Coronary artery (tissue), 2 donors: ENCODE data around the gene KCNH1.

Experiments used
- DNase-seq: peaks from one replicate; pipeline ENCODE4 v3.0.0-alpha.2; 2017; ENCODE audit warnings: low spot score
- H3K27ac ChIP-seq, 2 donors: fragments of 200-600 bp; sonication (generic); one replicate each; pipeline ENCODE4 v1.5.1; 2016 to 2019
- H3K4me3 ChIP-seq: fragments of 200-600 bp; sonication (generic); 2 replicates; pipeline ENCODE4 v1.5.1; 2016; ENCODE audit warnings: mild to moderate bottlenecking, moderate library complexity
- TF ChIP-seq, protein P1 (sequence below): fragments of 200-600 bp; sonication (generic); IDR thresholded peaks from one replicate; pipeline ENCODE4 v1.5.1; 2019; ENCODE audit warnings: antibody characterized with exemption

KCNH1 gene

GRCh38 chr1:210827481-210827880 lies 306.5 kb downstream of the KCNH1 start:
- TF ChIP-seq, protein P1, sequence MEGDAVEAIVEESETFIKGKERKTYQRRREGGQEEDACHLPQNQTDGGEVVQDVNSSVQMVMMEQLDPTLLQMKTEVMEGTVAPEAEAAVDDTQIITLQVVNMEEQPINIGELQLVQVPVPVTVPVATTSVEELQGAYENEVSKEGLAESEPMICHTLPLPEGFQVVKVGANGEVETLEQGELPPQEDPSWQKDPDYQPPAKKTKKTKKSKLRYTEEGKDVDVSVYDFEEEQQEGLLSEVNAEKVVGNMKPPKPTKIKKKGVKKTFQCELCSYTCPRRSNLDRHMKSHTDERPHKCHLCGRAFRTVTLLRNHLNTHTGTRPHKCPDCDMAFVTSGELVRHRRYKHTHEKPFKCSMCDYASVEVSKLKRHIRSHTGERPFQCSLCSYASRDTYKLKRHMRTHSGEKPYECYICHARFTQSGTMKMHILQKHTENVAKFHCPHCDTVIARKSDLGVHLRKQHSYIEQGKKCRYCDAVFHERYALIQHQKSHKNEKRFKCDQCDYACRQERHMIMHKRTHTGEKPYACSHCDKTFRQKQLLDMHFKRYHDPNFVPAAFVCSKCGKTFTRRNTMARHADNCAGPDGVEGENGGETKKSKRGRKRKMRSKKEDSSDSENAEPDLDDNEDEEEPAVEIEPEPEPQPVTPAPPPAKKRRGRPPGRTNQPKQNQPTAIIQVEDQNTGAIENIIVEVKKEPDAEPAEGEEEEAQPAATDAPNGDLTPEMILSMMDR = no peak
- H3K27ac ChIP-seq = no peak overlapping the region
- no peak overlapping the region for H3K4me3 ChIP-seq
- no peak for DNase-seq

DNA sequence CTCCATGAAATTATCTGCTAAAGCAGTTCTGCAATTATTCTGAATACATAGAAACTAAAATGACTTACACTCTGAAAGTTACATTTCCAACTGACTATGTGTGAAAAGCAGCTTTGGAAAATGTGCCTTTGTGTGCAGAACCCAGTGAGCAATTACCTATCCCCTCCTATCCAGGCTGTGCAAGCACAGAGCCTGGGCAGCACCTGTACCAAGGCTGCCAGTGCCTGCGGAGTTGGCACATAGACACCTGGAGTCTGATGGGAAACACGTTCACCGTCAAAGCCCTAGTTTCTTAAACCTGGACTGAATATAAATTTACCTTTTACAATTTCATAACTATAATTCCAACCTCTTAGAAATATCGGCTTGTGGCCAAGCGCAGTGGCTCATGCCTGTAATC lies 307.3 kb downstream of the KCNH1 start:
- Histone ChIP-seq H3K4me3 (no peak overlapping the region), H3K27ac (no peak overlapping the region)
- DNase-seq = no peak
- TF ChIP-seq, protein P1 = no peak

GRCh38 chr1:210822932-210823331 lies 311.0 kb downstream of the KCNH1 start:
- TF ChIP-seq, protein P1 = no peak
- no peak for DNase-seq
- Histone ChIP-seq H3K27ac (no peak overlapping the region), H3K4me3 (no peak overlapping the region)

DNA sequence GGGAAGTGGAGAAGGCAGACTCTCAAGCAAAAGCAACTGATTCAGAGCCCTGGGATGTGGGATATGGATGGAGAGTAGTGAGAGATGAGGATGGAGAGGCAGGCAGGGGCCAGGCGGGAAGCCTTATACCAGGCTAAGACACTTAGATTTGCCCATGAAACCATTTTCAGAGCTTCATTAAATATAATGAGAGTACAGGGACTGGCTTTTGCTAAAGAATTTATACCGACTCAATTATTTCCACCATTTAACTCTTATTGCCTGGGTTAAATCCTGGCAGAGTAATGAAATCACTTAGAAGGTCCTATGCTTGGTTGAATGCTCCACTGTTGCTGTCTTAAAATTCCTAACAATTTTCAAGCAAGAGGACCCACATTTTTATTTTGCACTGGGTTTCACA lies 311.7 kb downstream of the KCNH1 start:
- H3K27ac ChIP-seq = no peak overlapping the region
- no peak for DNase-seq
- no peak overlapping the region for H3K4me3 ChIP-seq
- TF ChIP-seq, protein P1 = no peak

DNA sequence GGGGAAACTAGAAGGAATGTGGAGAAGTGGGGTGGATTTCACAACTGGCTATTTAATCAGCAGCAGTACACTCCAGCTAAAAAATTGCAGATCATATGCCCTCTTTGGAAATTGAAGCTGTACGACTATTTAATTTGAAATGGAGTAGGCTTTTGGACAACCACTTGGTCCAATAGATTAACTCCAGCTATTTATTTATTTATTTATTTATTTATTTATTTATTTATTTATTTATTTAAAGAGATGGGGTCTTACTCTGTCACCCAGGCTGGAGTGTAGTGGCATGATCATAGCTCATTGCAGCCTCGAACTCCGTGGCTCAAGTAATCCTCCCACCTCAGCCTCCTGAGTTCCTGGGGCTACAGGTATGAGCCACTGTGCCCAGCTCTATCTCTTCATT lies 312.3 kb downstream of the KCNH1 start:
- Histone ChIP-seq H3K27ac (no peak overlapping the region), H3K4me3 (no peak overlapping the region)
- DNase-seq = no peak
- TF ChIP-seq, protein P1 = no peak

GRCh38 chr1:210819266-210819665 lies 314.7 kb downstream of the KCNH1 start:
- no peak for DNase-seq
- H3K27ac ChIP-seq = no peak overlapping the region
- TF ChIP-seq, protein P1 = no peak
- H3K4me3 ChIP-seq = no peak overlapping the region

DNA sequence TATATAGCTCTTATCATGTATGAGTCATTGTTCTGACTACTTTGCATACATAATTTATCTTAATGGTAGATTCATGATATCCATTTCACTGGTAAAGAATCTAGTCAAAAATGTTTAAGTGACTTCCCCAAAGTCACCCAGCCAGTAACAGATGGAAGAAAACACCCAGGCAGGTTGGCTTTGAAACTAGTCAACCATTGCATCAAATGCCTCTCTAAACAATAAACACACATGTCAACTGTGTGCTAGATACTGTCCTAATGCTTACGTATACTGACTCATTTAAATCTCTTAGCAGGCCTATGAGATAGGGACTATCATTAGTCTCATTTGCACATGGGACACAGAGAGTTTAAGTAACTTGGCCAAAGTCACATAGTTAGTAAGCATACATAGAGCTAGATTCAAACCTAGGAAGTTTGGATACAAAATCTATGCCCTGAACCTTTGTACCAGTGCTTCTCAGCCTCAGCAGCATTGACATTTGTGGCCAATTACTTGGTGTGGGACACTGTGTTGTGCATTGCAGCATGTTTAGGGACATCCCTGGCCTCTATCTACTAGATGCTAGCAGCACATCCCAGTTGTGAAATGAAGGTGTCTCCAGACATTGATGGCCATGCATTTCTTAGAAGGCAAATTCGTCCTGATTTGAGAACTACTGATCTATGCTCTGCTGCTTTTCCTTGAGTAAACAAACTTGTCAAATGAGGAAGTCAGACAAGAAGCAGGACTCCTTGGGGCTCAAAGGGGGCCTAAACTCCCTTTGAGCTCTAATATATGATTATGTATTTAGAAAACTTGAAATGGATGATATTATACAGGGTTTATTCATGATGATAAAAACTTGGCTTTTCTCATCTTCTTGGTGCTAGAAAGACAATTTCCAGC lies 316.3 kb downstream of the KCNH1 start:
- H3K4me3 ChIP-seq = no peak overlapping the region
- no peak for DNase-seq
- no peak overlapping the region for H3K27ac ChIP-seq
- TF ChIP-seq, protein P1 = no peak
